Measurements from ENCODE around the gene TAF15. TPM values are rescaled to one million over a fixed set of nuclear protein-coding genes. Genes with fewer than 3 reads are reported as not detected.

The TAF15 gene
- total and polyA plus RNA-seq, 2 of the 13 experiments (the other 11 are each of a cell fraction or from before 2014, with no cell fraction given), result 25.2 to 26.5 TPM

DNA sequence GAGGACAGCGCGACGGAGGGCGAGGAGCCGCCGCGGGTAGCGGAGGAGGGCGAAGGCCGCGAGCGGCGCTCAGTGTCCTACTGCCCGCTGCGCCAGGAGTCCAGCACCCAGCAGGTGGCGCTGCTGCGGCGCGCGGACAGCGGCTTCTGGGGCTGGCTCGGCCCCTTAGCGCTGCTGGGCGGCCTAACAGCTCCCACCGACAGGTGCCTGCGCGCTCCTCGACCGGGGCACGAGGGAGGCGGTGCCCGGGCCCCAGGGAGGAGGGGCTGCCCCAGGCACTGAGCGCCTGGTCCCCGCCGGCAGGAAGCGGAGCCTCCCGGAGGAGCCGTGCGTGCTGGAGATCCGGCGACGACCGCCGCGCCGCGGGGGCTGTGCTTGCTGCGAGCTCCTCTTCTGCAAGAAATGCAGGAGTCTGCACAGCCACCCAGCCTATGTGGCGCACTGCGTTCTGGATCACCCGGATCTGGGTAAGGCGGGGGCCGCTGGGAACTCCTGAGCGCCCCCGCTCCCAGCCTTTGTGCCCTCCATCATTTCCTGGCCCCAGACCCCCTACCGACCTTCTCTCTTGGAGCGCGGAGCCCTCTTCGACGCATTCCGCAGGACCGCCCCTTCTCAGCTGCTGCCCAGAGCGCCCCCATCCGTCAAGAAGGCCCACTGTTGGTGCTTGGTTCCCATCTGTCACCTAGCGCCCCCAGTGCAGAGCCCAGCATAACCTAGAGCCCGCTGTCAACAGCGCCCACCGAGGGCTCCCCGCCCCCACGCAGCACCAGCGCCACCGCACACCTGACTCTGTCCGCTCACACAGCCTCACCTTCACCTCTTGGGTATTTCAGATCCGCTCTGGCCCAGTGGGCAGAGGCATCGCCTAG lies 44.9 kb upstream of the TAF15 start (continued):
- TF ChIP-seq, protein P1, sequence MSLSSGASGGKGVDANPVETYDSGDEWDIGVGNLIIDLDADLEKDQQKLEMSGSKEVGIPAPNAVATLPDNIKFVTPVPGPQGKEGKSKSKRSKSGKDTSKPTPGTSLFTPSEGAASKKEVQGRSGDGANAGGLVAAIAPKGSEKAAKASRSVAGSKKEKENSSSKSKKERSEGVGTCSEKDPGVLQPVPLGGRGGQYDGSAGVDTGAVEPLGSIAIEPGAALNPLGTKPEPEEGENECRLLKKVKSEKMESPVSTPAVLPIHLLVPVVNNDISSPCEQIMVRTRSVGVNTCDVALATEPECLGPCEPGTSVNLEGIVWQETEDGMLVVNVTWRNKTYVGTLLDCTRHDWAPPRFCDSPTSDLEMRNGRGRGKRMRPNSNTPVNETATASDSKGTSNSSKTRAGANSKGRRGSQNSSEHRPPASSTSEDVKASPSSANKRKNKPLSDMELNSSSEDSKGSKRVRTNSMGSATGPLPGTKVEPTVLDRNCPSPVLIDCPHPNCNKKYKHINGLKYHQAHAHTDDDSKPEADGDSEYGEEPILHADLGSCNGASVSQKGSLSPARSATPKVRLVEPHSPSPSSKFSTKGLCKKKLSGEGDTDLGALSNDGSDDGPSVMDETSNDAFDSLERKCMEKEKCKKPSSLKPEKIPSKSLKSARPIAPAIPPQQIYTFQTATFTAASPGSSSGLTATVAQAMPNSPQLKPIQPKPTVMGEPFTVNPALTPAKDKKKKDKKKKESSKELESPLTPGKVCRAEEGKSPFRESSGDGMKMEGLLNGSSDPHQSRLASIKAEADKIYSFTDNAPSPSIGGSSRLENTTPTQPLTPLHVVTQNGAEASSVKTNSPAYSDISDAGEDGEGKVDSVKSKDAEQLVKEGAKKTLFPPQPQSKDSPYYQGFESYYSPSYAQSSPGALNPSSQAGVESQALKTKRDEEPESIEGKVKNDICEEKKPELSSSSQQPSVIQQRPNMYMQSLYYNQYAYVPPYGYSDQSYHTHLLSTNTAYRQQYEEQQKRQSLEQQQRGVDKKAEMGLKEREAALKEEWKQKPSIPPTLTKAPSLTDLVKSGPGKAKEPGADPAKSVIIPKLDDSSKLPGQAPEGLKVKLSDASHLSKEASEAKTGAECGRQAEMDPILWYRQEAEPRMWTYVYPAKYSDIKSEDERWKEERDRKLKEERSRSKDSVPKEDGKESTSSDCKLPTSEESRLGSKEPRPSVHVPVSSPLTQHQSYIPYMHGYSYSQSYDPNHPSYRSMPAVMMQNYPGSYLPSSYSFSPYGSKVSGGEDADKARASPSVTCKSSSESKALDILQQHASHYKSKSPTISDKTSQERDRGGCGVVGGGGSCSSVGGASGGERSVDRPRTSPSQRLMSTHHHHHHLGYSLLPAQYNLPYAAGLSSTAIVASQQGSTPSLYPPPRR (CRISPR knock-in tag; IDR thresholded peaks at IDR 0.05; ENCODE audit: borderline replicate concordance), result peak; percentile 63
- TF ChIP-seq, protein P2, sequence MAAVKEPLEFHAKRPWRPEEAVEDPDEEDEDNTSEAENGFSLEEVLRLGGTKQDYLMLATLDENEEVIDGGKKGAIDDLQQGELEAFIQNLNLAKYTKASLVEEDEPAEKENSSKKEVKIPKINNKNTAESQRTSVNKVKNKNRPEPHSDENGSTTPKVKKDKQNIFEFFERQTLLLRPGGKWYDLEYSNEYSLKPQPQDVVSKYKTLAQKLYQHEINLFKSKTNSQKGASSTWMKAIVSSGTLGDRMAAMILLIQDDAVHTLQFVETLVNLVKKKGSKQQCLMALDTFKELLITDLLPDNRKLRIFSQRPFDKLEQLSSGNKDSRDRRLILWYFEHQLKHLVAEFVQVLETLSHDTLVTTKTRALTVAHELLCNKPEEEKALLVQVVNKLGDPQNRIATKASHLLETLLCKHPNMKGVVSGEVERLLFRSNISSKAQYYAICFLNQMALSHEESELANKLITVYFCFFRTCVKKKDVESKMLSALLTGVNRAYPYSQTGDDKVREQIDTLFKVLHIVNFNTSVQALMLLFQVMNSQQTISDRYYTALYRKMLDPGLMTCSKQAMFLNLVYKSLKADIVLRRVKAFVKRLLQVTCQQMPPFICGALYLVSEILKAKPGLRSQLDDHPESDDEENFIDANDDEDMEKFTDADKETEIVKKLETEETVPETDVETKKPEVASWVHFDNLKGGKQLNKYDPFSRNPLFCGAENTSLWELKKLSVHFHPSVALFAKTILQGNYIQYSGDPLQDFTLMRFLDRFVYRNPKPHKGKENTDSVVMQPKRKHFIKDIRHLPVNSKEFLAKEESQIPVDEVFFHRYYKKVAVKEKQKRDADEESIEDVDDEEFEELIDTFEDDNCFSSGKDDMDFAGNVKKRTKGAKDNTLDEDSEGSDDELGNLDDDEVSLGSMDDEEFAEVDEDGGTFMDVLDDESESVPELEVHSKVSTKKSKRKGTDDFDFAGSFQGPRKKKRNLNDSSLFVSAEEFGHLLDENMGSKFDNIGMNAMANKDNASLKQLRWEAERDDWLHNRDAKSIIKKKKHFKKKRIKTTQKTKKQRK (IDR thresholded peaks at IDR 0.05; ENCODE audit: low read length), result no peak
- TF ChIP-seq AKAP8 (CRISPR knock-in tag; IDR thresholded peaks at IDR 0.05) (peak; percentile 48; the same call in 1 of the 2 replicates), HOXA5 (CRISPR knock-in tag; IDR thresholded peaks at IDR 0.05) (peak; percentile 75; the same call in 1 of the 2 replicates), MIXL1 (CRISPR knock-in tag; IDR thresholded peaks at IDR 0.05) (0 out of 2 replicates have a peak, but pooled peaks have one; percentile 40), REPIN1 (CRISPR knock-in tag; IDR thresholded peaks at IDR 0.05; ENCODE audit: borderline replicate concordance, low read depth) (peak; percentile 73; the same call in 1 of the 2 replicates), GTF2F1 (IDR thresholded peaks at IDR 0.05; ENCODE audit: low read length) (no peak), TCF7L2 (IDR thresholded peaks at IDR 0.05; ENCODE audit: low read depth, low read length) (no peak), ETV6 (CRISPR knock-in tag; conservative IDR thresholded peaks at IDR 0.05) (peak; percentile 46; the same call in 1 of the 2 replicates), ZBTB7B (CRISPR knock-in tag; IDR thresholded peaks at IDR 0.05) (peak; percentile 61), ZSCAN25 (CRISPR knock-in tag; IDR thresholded peaks at IDR 0.05) (no peak), ZNF556 (CRISPR knock-in tag; IDR thresholded peaks at IDR 0.05; ENCODE audit: borderline replicate concordance) (peak; percentile 90), ARNT2 (CRISPR knock-in tag; IDR thresholded peaks at IDR 0.05; ENCODE audit: low read depth) (peak; percentile 64; the same call in 1 of the 2 replicates), FOSL1 (CRISPR knock-in tag; IDR thresholded peaks at IDR 0.05; ENCODE audit: borderline replicate concordance) (no peak)
- TF ChIP-seq, protein P3, sequence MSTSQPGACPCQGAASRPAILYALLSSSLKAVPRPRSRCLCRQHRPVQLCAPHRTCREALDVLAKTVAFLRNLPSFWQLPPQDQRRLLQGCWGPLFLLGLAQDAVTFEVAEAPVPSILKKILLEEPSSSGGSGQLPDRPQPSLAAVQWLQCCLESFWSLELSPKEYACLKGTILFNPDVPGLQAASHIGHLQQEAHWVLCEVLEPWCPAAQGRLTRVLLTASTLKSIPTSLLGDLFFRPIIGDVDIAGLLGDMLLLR (CRISPR knock-in tag; IDR thresholded peaks at IDR 0.05), result peak; percentile 44; the same call in 1 of the 2 replicates
- TF ChIP-seq, protein P4, sequence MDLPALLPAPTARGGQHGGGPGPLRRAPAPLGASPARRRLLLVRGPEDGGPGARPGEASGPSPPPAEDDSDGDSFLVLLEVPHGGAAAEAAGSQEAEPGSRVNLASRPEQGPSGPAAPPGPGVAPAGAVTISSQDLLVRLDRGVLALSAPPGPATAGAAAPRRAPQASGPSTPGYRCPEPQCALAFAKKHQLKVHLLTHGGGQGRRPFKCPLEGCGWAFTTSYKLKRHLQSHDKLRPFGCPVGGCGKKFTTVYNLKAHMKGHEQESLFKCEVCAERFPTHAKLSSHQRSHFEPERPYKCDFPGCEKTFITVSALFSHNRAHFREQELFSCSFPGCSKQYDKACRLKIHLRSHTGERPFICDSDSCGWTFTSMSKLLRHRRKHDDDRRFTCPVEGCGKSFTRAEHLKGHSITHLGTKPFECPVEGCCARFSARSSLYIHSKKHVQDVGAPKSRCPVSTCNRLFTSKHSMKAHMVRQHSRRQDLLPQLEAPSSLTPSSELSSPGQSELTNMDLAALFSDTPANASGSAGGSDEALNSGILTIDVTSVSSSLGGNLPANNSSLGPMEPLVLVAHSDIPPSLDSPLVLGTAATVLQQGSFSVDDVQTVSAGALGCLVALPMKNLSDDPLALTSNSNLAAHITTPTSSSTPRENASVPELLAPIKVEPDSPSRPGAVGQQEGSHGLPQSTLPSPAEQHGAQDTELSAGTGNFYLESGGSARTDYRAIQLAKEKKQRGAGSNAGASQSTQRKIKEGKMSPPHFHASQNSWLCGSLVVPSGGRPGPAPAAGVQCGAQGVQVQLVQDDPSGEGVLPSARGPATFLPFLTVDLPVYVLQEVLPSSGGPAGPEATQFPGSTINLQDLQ (CRISPR knock-in tag; IDR thresholded peaks at IDR 0.05), result peak; percentile 42; the same call in 1 of the 2 replicates

Data from HepG2 (cell line).